Sigmoid colon (tissue), 7 donors: ENCODE measurements around the gene TMEM179. TPM values are rescaled to one million over a fixed set of nuclear protein-coding genes. Genes with fewer than 3 reads are reported as not detected.

Experiments
- DNase-seq: peaks from one replicate; pipeline ENCODE4 v3.0.0-alpha.2; 2019
- H3K27ac ChIP-seq, 4 donors: fragments of 200-600 bp; sonication (generic); one replicate each; pipeline ENCODE4 v1.5.1; 2016 to 2019; ENCODE audit warnings: mild to moderate bottlenecking in 1 of 4
- H3K27me3 ChIP-seq, 3 donors: fragments of 200-600 bp; sonication (generic); one replicate each; pipeline ENCODE4 v1.5.1; 2019; ENCODE audit warnings: mild to moderate bottlenecking in 1 of 3
- H3K36me3 ChIP-seq, 4 donors: fragments of 200-600 bp; sonication (generic); one replicate each; pipeline ENCODE4 v1.5.1; 2016 to 2019
- H3K4me1 ChIP-seq, 4 donors: fragments of 200-600 bp; sonication (generic); one replicate each; pipeline ENCODE4 v1.5.1; 2017 to 2019
- H3K4me3 ChIP-seq, 4 donors: fragments of 200-600 bp; sonication (generic); one replicate each; pipeline ENCODE4 v1.5.1; 2017 to 2019; ENCODE audit warnings: mild to moderate bottlenecking in 2 of 4, moderate library complexity in 1 of 4
- H3K9me3 ChIP-seq, 4 donors: fragments of 200-600 bp in 3 of 4; sonication (generic) in 3 of 4; one replicate each; pipeline versions ENCODE4 v1.5.1 to v1.6.1; 2013 to 2019
- CTCF ChIP-seq, 4 experiments: fragments of 450-650 bp in 3 of 4; fragments of 200-600 bp in 1 of 4; IDR thresholded peaks; one replicate each; pipeline ENCODE4 v1.5.1; 2016 to 2019; ENCODE audit warnings: antibody characterized with exemption in 4 of 4, mild to moderate bottlenecking in 3 of 4, moderate library complexity in 2 of 4
- EP300 ChIP-seq, 4 donors: sonication (generic); formaldehyde crosslinking; IDR thresholded peaks; one replicate each; pipeline ENCODE4 v1.6.1; 2017; ENCODE audit warnings: antibody characterized with exemption in 4 of 4
- POLR2A ChIP-seq, 2 donors: fragments of 450-650 bp; IDR thresholded peaks; one replicate each; pipeline ENCODE4 v1.6.1; 2016; ENCODE audit warnings: antibody characterized with exemption in 2 of 2, mild to moderate bottlenecking in 2 of 2, moderate library complexity in 2 of 2
- POLR2AphosphoS5 ChIP-seq, 4 donors: sonication (generic); formaldehyde crosslinking; IDR thresholded peaks; one replicate each; pipeline ENCODE4 v1.6.1; 2017; ENCODE audit warnings: antibody characterized with exemption in 4 of 4
- WGBS, 2 donors: extraction: QIAGEN DNeasy Blood & Tissue Kit; methylation state at CpG; one replicate each; pipeline ENCODE4 v1.1.7; 2013; 5-methylcytosine and 5-hydroxymethylcytosine counted together
- intact Hi-C: fragments of 100-400 bp; cut with DNase I; formaldehyde crosslinking; loops from one replicate; pipeline ENCODE4 v1.15.1; 2023
- polyA plus RNA-seq, 3 donors: library from polyadenylated mRNA; stranded (reverse); fragments of 200-250 nt; gene quantifications; one replicate each; pipeline ENCODE4 v1.2.3, GENCODE V29; 2013
- total RNA-seq, 4 donors: library from RNA; depleted of rRNA; stranded (reverse); fragments of >200 nt; gene quantifications; one replicate each; pipeline ENCODE4 v1.1.0, GENCODE V29; 2016
- donor health status: healthy with polysubstance abuse.
- donor health status: Bipolar disorder and iron deficiency.
- donor health status: healthy.

TMEM179 gene
- total and polyA plus RNA-seq, 7 donors, result 1.4 to 5.4 (median 4.1) TPM; not detected in 2

- intact Hi-C loops, result no loop called here
- no peak overlapping the region for H3K27ac ChIP-seq
- H3K27me3 ChIP-seq, result peaks cover 0 to 25% (median 0%) of the 10 kb centered on the region in 3 donors
- TF ChIP-seq EP300 (IDR thresholded peaks at IDR 0.05) (no peak), CTCF (IDR thresholded peaks at IDR 0.05) (no peak), POLR2A (IDR thresholded peaks at IDR 0.05) (no peak)
- 86 to 90% methylated on average over 20 of the region's 20 CpGs for WGBS, 2 donors
- H3K4me3 ChIP-seq, result no peak overlapping the region
- no peaks in the 10 kb centered on the region for H3K4me1 ChIP-seq
- H3K9me3 ChIP-seq, result no peaks in the 10 kb centered on the region
- peak; percentile 53 for DNase-seq
- no peaks in the 10 kb centered on the region for H3K36me3 ChIP-seq
Observed at GRCh38 chr14:104634138-104634760, 29.7 kb upstream of the TMEM179 start.

GRCh38 chr14:104633276-104634137 lies 28.9 kb upstream of the TMEM179 start:
- 75 to 78% methylated on average over 24 of the region's 24 CpGs for WGBS, 2 donors
- Histone ChIP-seq H3K36me3 (no peaks in the 10 kb centered on the region), H3K4me1 (no peaks in the 10 kb centered on the region), H3K9me3 (no peaks in the 10 kb centered on the region), H3K27ac (no peak overlapping the region), H3K4me3 (no peak overlapping the region), H3K27me3 (peaks cover 0 to 20% (median 0%) of the 10 kb centered on the region in 3 donors)
- DNase-seq, result peak; percentile 68
- TF ChIP-seq CTCF (IDR thresholded peaks at IDR 0.05) (no peak), POLR2AphosphoS5 (IDR thresholded peaks at IDR 0.05) (no peak), POLR2A (IDR thresholded peaks at IDR 0.05) (no peak), EP300 (IDR thresholded peaks at IDR 0.05) (no peak)
- intact Hi-C loops, result no loop called here

GRCh38 chr14:104632781-104633180 lies 28.2 kb upstream of the TMEM179 start:
- TF ChIP-seq POLR2AphosphoS5 (IDR thresholded peaks at IDR 0.05), result no peak
- no peak for TF ChIP-seq POLR2A (IDR thresholded peaks at IDR 0.05)
- no peak for TF ChIP-seq CTCF (IDR thresholded peaks at IDR 0.05)
- no peak for TF ChIP-seq EP300 (IDR thresholded peaks at IDR 0.05)
- Histone ChIP-seq H3K4me3 (no peak overlapping the region), H3K27me3 (peaks cover 0 to 20% (median 0%) of the 10 kb centered on the region in 3 donors), H3K27ac (no peak overlapping the region), H3K36me3 (no peaks in the 10 kb centered on the region), H3K9me3 (no peaks in the 10 kb centered on the region), H3K4me1 (no peaks in the 10 kb centered on the region)
- DNase-seq, result peak; percentile 40
- 66 to 69% methylated on average over 9 of the region's 9 CpGs for WGBS, 2 donors
- intact Hi-C loops, result no loop called here

GRCh38 chr14:104624939-104625338 lies 20.4 kb upstream of the TMEM179 start:
- no peak for DNase-seq
- Histone ChIP-seq H3K36me3 (no peaks in the 10 kb centered on the region), H3K4me1 (no peaks in the 10 kb centered on the region), H3K9me3 (no peaks in the 10 kb centered on the region), H3K27me3 (peaks cover 0 to 7% (median 0%) of the 10 kb centered on the region in 3 donors), H3K4me3 (no peak overlapping the region), H3K27ac (no peak overlapping the region)
- WGBS, 2 donors, result 55 to 64% methylated on average over 5 of the region's 5 CpGs
- intact Hi-C loops, result no loop called here
- TF ChIP-seq POLR2AphosphoS5 (IDR thresholded peaks at IDR 0.05) (no peak), CTCF (IDR thresholded peaks at IDR 0.05) (no peak), EP300 (IDR thresholded peaks at IDR 0.05) (no peak), POLR2A (IDR thresholded peaks at IDR 0.05) (no peak)
